EL (cell line): ENCODE results near the gene CHST15.

Experiments used
- DNase-seq: peaks from one replicate; pipeline ENCODE4 v3.0.0-alpha.2; 2016

Gene CHST15

GRCh38 chr10:124061030-124061429 lies 32.4 kb downstream of the CHST15 start:
- no peak for DNase-seq

GRCh38 chr10:124060148-124060720 lies 33.2 kb downstream of the CHST15 start:
- no peak for DNase-seq

GRCh38 chr10:124059551-124059950 lies 33.8 kb downstream of the CHST15 start:
- no peak for DNase-seq

- peak; percentile 21 for DNase-seq
Measured at GRCh38 chr10:124058346-124059003, 34.9 kb downstream of the CHST15 start.

- DNase-seq: no peak
Measured at GRCh38 chr10:124057601-124058000, 35.8 kb downstream of the CHST15 start.

- no peak for DNase-seq
Measured at GRCh38 chr10:124056337-124056980, 36.9 kb downstream of the CHST15 start.

GRCh38 chr10:124053971-124054370 lies 39.4 kb downstream of the CHST15 start:
- DNase-seq: peak; percentile 23

- DNase-seq: no peak
Measured at GRCh38 chr10:124052561-124052960, 40.8 kb downstream of the CHST15 start.

- no peak for DNase-seq
Measured at GRCh38 chr10:124050021-124051015, 43.1 kb downstream of the CHST15 start.

GRCh38 chr10:124049484-124049883 lies 43.9 kb downstream of the CHST15 start:
- DNase-seq: peak; percentile 9

GRCh38 chr10:124048371-124049290 lies 44.8 kb downstream of the CHST15 start:
- no peak for DNase-seq

- no peak for DNase-seq
Measured at GRCh38 chr10:124047427-124048152, 45.8 kb downstream of the CHST15 start.

- DNase-seq: no peak
Measured at GRCh38 chr10:124045801-124046355, 47.5 kb downstream of the CHST15 start.

- no peak for DNase-seq
Measured at GRCh38 chr10:124045276-124045675, 48.1 kb downstream of the CHST15 start.

GRCh38 chr10:124044143-124044862 lies 49.1 kb downstream of the CHST15 start:
- no peak for DNase-seq

GRCh38 chr10:124043310-124044142 lies 49.9 kb downstream of the CHST15 start:
- DNase-seq: no peak

GRCh38 chr10:124042656-124043309 lies 50.6 kb downstream of the CHST15 start:
- no peak for DNase-seq

- peak; percentile 10 for DNase-seq
Measured at GRCh38 chr10:124041675-124042445, 51.5 kb downstream of the CHST15 start.
